ENCODE results near the gene TFF2.

The TFF2 gene

DNA sequence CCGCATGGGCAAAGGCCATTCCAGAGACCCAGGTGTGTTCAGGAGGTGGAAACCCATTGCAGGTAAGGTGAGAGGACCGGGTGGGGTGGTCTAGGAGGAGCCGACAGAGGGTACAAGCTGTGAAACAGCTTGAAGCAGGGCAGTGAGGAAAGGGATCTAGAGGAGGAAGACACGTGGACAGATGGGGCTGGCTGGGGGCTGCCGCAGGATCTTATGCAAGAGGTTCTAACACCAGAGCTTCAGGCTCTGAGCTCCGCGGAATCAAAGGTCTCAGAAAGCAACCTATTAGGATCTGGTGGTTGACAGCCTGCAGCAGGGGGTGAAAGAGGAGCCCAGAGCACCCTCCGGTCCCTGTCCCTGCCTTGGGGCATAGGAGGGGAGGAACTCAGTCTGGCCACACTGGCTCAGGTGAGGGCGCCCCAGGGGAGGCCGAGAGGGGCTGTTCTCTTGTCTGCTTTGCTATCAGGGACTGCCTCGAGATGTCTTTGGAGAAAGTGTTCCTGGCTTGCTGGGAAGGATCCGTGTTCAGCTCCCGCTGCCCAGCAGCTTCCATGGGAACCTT lies 13.6 kb upstream of the TFF2 start:
- no peak for DNase-seq

- no peak for DNase-seq
These were observed 12.5 kb upstream of the TFF2 start for GRCh38 chr21:42363312-42363711.

GRCh38 chr21:42362700-42363099 lies 11.9 kb upstream of the TFF2 start:
- no peak for DNase-seq

GRCh38 chr21:42362198-42362597 lies 11.4 kb upstream of the TFF2 start:
- no peak for DNase-seq

DNA sequence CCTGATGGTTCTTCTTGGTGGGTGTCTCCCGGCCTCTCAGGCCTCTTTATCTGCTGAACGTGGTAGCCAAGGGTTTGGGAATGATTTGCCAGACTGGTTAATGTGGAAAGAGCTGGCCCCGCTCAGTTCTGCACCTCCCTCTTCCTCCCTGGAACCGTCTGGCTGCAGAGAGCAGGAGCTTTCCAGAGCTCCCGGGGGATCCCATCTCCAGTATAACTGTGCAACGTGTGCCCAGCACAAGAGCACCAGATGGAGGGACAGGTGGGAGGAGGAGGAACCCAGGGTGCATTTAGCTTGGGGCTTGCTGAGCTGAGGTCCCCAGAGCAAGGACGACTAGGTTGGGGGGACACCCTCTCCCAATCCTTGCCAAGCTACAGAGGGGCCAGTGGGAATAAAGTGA lies 10.5 kb upstream of the TFF2 start:
- DNase-seq: no peak

- DNase-seq: peak; percentile 59 to 62
These were observed 9.5 kb upstream of the TFF2 start for GRCh38 chr21:42360317-42360716.

GRCh38 chr21:42358937-42359336 lies 8.1 kb upstream of the TFF2 start:
- DNase-seq: no peak

DNA sequence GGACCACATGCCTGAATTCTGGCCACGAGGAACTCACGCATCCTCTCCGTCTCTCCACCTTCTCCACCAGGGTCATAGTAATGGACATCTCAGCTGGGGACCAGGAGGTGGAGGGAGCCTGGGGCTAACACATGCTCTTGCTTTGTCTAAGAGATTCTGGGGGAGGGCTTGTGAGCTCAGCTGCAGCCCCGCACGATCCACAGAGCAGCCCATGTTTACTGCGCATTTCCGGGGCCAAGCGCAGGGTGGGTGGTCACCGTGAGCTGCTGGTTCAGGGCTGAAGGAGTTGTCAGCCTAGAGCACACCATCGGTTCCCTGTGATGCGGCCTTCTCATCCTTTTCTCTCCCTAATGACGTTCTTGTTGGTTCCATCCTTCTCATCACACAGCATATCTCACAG lies 7.5 kb upstream of the TFF2 start:
- DNase-seq: no peak

DNA sequence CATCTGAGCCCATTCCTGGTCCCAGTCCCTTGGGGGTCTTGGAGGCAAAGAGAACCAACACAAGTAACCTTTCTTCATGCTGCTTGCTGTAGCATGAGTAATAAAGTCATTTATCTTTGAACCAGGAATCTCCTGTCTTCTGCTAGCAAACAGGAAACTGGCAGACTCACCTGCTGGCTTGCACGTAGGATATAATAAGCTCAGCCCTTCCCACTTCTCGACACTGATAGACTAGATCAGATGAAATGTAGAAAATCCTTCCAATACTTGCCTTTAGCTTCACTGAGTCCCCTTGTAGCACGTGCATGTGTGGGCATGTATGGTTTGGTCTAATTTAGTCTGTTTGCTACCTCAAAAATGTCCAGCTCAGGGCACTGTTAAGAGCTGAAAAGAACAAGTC lies 6.5 kb upstream of the TFF2 start:
- no peak for DNase-seq

- no peak for DNase-seq
These were observed 5.9 kb upstream of the TFF2 start for GRCh38 chr21:42356650-42357049.

GRCh38 chr21:42356046-42356445 lies 5.3 kb upstream of the TFF2 start:
- DNase-seq: no peak

GRCh38 chr21:42353623-42354022 lies 2.8 kb upstream of the TFF2 start:
- no peak for DNase-seq

GRCh38 chr21:42352441-42353095 lies 1.8 kb upstream of the TFF2 start:
- peak in 1 of 2 experiments; percentile 1 for DNase-seq

DNA sequence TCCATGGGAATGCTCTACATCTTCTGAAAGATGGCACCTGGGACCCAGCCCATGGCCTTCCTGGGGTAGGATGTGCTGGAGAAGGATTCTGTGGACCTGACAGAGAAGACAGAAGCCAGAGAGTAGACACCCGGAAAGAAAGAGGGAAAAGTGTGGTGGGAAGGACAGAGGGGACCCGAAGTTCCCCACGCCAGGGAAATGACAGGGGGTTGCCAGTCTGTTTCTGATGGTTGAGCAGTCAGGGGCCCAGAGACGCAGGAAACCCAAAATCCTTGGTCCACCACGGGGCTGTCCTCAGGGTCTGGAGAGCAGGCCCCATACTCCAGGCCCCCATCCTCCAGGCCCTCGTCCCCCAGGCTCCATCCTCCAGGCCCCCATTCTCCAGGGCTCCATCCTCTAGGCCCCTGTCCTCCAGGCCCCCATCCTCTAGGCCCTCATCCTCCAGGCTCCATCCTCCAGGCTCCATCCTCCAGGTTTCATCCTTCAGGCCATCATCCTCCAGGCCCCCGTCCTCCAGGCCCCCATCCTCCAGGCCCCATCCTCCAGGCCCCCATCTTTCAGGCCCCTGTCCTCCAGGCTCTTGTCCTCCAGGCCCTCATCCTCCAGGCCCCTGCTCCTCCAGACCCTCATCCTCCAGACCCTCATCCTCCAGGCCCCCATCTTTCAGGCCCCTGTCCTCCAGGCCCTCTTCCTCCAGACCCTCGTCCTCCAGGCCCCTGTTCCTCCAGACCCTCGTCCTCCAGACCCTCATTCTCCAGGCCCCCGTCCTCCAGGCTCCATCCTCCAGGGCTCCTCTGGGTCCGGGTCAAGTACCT lies 1.0 kb upstream of the TFF2 start:
- DNase-seq: peak; percentile 8 to 10

- peak in 1 of 2 experiments; percentile 11 for DNase-seq
These were observed 380 bp downstream of the TFF2 start for GRCh38 chr21:42350318-42350910.

DNA sequence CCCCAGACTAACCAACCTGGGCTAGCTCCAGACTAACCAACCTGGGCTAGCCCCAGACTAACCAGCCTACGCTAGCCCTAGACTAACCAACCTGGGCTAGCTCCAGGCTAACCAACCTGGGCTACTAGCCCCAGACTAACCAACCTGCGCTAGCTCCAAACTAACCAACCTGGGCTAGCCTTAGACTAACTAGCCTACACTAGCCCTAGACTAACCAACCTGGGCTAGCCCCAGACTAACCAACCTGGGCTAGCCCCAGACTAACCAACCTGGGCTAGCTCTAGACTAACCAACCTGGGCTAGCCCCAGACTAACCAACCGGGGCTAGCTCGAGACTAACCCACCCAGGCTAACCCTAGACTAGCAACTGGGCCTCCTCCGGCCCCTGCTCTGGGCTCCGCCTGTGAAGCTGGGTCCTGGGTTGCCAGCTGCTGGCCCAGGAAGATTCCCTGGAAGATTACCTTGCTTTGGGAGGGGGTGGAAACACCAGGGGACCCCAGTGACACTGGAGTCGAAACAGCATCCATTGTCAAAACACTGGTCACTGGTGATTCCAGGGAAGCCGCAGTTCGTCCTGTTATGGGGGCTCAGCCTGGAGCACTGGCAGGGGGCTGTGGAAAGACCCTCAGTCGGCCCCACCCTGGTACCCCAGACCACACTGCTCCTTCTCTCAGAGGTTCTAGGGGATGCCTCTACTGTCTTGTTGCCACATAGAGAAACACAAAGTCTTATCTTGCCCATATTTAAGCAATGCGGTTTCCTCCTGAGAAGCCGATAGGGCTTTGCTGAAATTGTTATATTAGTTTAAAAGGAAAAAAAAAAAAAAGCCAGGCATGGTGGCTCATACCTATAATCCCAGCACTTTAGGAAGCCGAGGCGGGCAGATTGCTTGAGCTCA lies 1.1 kb downstream of the TFF2 start:
- peak in 1 of 2 experiments; percentile 7 for DNase-seq

DNA sequence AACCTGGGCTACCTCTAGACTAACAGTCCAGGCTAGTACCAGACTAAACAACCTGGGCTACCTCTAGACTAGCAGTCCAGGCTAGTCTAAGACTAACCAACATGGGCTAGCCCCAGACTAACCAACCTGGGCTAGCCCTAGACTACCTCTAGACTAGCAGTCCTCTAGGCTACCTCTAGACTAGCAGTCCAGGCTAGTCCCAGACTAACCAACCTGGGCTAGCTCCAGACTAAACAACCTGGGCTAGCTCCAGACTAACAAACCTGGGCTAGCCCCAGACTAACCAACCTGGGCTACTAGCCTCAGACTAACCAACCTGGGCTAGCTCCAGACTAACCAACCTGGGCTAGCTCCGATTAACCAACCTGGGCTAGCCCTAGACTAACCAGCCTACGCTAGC lies 2.0 kb downstream of the TFF2 start:
- peak in 1 of 2 experiments; percentile 14 for DNase-seq

DNA sequence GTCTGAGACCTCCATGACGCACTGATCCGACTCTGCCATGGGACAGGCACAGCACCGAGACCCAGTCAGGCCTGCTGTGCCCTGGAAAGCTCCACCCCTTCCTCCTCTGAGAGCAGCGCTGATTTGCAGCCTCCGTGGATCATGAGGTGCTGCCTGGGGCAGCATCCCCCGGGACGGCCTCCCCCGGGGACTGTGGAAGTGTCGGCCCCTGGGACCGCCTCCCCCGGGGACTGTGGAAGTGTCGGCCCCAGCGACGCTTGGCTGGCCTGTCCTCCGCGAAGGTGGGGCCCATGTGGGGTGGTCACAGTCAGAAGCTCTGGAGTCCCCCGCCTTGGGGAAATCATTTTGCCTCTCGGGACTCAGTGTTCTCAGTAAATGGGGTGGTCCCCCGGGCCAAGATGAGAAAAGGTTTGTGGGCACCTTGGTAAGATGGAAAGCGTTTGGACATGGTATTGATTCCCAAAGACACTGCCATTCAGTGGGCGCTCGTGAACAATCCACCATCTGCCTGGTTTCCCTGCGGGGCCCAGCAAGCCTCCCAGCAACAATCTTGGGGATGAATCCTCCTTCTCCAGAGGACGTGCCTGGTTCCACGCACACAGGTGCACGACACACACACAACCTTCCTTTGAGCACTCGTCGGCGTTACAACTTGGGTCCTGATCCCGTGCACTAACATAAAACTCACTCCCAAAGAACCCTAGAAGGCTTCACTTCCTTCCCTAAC lies 3.0 kb downstream of the TFF2 start:
- DNase-seq: peak in 1 of 2 experiments; percentile 11

DNA sequence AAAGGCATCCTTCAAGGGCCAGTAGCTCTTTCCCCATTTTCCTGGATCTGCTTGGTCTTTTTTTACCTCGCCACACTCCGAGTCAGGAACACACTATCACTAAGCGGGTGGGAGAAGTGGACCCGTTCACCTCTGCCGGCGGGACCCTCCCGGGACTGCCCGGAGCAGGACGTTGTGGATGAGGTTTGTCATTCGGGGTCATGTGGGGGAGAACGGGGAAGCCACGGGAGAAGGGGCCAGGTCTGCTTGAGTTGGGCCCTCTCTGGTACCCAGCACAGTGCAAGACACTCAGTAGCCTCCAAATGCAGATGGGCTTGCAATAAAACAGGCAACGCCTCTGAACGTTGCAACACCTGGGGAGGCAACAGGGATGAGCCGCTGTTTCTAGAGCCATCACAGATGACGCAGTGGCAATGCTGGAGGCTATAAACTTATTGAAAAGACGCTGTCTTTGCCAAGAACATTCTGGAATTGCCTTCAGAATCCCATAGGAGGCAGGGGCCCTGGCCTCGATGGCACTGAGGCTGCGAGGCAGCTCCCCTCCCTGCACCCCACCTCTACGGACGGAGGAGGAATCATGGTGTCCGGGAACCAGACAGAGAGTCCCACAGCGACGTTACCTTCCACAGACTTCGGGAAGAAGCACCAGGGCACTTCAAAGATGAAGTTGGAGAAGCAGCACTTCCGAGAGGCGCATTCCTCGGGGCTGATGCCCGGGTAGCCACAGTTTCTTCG lies 3.8 kb downstream of the TFF2 start:
- peak in 1 of 2 experiments; percentile 3 for DNase-seq

GRCh38 chr21:42346441-42346840 lies 4.4 kb downstream of the TFF2 start:
- peak in 1 of 2 experiments; percentile 7 for DNase-seq

GRCh38 chr21:42344631-42345030 lies 6.2 kb downstream of the TFF2 start:
- peak in 1 of 2 experiments; percentile 8 for DNase-seq

Data from activated T-cell treated with anti-CD3 and anti-CD28 coated beads, Interleukin-2, amount 50 U/mL, for 48 hours (primary cell).